NK-92 (cell line): Measurements from ENCODE around the gene MRPL49.
"Not testable (repeated sequence)": the region's sequence is repeated elsewhere in the genome, so short reads cannot be mapped to it uniquely, and the experiment has no call there.

ENCODE experiments used
- DNase-seq: peaks from one replicate; lab custom pipeline; 2025; ENCODE audit not compliant: unreplicated experiment; lab: John Stamatoyannopoulos, UW

The MRPL49 gene

GRCh38 chr11:65160643-65161042 is 38.5 kb downstream of the MRPL49 start:
- no peak for DNase-seq

- DNase-seq, result no peak
These were observed 41.6 kb downstream of the MRPL49 start for GRCh38 chr11:65163684-65164083.

- DNase-seq, result no peak
These were observed 43.5 kb downstream of the MRPL49 start for GRCh38 chr11:65165410-65166317.

- DNase-seq, result no peak
These were observed 44.8 kb downstream of the MRPL49 start for GRCh38 chr11:65166893-65167292.

- no peak for DNase-seq
These were observed 45.5 kb downstream of the MRPL49 start for GRCh38 chr11:65167656-65168055.

- no peak for DNase-seq
These were observed 47.1 kb downstream of the MRPL49 start for GRCh38 chr11:65169164-65169641.

- DNase-seq, result no peak
These were observed 48.0 kb downstream of the MRPL49 start, which contains the start of gene SPDYC for GRCh38 chr11:65170058-65170534. SPDYC (plus strand) TSS chr11:65170233; CDS start chr11:65171358, 1,125 bp downstream.

- DNase-seq, result no peak
These were observed 50.5 kb downstream of the MRPL49 start for GRCh38 chr11:65172600-65172999.

- DNase-seq, result not testable (repeated sequence)
These were observed 52.5 kb downstream of the MRPL49 start for GRCh38 chr11:65174571-65175010.
